ENCODE measurements around the gene ANK3.

GRCh38 chr10:60314069-60314940, 75.4 kb downstream of the ANK3 start:
- TF ChIP-seq CTCF (IDR thresholded peaks at IDR 0.05) (no peak), POLR2A (IDR thresholded peaks at IDR 0.05) (no peak)
